Liver (tissue), 3 donors: ENCODE data around the gene DESI1.

Experiments
- EGR1 ChIP-seq, 2 donors: IDR thresholded peaks; 2 replicates each; pipeline ENCODE4 v1.6.1; 2016 to 2018; ENCODE audit warnings: antibody characterized with exemption in 2 of 2, low read depth in 2 of 2
- FOXA1 ChIP-seq: IDR thresholded peaks from 2 replicates; pipeline ENCODE4 v1.6.1; 2016; ENCODE audit warnings: antibody characterized with exemption
- GABPA ChIP-seq, 2 donors: IDR thresholded peaks in 1 of 2; conservative IDR thresholded peaks in 1 of 2; 2 replicates each; pipeline ENCODE4 v1.6.1; 2016; ENCODE audit warnings: antibody characterized with exemption in 2 of 2, mild to moderate bottlenecking in 1 of 2, moderate library complexity in 1 of 2
- RAD21 ChIP-seq, 2 donors: IDR thresholded peaks; 2 replicates each; pipeline ENCODE4 v1.6.1; 2016; ENCODE audit warnings: antibody characterized with exemption in 2 of 2, mild to moderate bottlenecking in 2 of 2
- TF ChIP-seq, protein P1 (sequence below): IDR thresholded peaks from 2 replicates; pipeline ENCODE4 v1.6.1; 2016; ENCODE audit warnings: antibody characterized with exemption
- TF ChIP-seq, protein P2 (sequence below): fragments of 150-350 bp; IDR thresholded peaks from 2 replicates; pipeline ENCODE4 v1.5.1; 2017; ENCODE audit warnings: improper control_type of control experiment, low read depth, low read length; ENCODE audit not compliant: missing input control
- TF ChIP-seq, protein P3 (sequence below): IDR thresholded peaks from 2 replicates; pipeline ENCODE4 v1.6.1; 2016; ENCODE audit warnings: antibody characterized with exemption, mild to moderate bottlenecking
- TF ChIP-seq, protein P4 (sequence below): IDR thresholded peaks from 2 replicates; pipeline ENCODE4 v1.6.1; 2016; ENCODE audit warnings: antibody characterized with exemption
- donor health status: healthy.
- donor health status: healthy.

DNA sequence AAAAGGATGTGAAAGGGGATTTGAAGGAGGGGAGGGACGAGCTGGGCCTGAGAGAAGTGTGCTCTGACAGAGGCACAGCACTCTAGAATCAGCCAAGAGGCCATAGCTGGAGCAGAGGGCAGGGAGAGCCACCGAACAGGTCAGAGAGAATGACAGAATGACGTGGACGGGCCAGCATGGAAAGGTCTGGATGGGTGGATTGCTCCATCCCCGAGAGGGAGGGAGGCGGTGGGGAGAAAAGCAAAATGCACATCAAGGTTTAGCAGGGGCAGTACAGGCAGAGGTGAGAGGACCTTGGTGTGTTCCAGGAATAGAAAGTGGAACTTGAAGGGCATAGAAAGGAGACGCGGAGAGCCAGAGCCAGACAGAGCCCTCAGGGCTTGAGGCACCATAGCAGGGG, 38.1 kb downstream of the DESI1 start:
- TF ChIP-seq, protein P1, sequence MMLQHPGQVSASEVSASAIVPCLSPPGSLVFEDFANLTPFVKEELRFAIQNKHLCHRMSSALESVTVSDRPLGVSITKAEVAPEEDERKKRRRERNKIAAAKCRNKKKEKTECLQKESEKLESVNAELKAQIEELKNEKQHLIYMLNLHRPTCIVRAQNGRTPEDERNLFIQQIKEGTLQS: no peak
- TF ChIP-seq, protein P2, sequence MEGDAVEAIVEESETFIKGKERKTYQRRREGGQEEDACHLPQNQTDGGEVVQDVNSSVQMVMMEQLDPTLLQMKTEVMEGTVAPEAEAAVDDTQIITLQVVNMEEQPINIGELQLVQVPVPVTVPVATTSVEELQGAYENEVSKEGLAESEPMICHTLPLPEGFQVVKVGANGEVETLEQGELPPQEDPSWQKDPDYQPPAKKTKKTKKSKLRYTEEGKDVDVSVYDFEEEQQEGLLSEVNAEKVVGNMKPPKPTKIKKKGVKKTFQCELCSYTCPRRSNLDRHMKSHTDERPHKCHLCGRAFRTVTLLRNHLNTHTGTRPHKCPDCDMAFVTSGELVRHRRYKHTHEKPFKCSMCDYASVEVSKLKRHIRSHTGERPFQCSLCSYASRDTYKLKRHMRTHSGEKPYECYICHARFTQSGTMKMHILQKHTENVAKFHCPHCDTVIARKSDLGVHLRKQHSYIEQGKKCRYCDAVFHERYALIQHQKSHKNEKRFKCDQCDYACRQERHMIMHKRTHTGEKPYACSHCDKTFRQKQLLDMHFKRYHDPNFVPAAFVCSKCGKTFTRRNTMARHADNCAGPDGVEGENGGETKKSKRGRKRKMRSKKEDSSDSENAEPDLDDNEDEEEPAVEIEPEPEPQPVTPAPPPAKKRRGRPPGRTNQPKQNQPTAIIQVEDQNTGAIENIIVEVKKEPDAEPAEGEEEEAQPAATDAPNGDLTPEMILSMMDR: no peak
- TF ChIP-seq FOXA1 (no peak), EGR1 (IDR thresholded peaks at IDR 0.05; ENCODE audit: low read depth in 2 of 2) (no peak), RAD21 (IDR thresholded peaks at IDR 0.05) (no peak), GABPA (IDR thresholded peaks at IDR 0.05 in 1 of 2, conservative IDR thresholded peaks at IDR 0.05 in 1 of 2) (no peak)
- TF ChIP-seq, protein P3, sequence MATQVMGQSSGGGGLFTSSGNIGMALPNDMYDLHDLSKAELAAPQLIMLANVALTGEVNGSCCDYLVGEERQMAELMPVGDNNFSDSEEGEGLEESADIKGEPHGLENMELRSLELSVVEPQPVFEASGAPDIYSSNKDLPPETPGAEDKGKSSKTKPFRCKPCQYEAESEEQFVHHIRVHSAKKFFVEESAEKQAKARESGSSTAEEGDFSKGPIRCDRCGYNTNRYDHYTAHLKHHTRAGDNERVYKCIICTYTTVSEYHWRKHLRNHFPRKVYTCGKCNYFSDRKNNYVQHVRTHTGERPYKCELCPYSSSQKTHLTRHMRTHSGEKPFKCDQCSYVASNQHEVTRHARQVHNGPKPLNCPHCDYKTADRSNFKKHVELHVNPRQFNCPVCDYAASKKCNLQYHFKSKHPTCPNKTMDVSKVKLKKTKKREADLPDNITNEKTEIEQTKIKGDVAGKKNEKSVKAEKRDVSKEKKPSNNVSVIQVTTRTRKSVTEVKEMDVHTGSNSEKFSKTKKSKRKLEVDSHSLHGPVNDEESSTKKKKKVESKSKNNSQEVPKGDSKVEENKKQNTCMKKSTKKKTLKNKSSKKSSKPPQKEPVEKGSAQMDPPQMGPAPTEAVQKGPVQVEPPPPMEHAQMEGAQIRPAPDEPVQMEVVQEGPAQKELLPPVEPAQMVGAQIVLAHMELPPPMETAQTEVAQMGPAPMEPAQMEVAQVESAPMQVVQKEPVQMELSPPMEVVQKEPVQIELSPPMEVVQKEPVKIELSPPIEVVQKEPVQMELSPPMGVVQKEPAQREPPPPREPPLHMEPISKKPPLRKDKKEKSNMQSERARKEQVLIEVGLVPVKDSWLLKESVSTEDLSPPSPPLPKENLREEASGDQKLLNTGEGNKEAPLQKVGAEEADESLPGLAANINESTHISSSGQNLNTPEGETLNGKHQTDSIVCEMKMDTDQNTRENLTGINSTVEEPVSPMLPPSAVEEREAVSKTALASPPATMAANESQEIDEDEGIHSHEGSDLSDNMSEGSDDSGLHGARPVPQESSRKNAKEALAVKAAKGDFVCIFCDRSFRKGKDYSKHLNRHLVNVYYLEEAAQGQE: no peak
- TF ChIP-seq, protein P4, sequence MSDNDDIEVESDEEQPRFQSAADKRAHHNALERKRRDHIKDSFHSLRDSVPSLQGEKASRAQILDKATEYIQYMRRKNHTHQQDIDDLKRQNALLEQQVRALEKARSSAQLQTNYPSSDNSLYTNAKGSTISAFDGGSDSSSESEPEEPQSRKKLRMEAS: no peak
